Measurements from ENCODE around the gene EEFSEC.

Gene EEFSEC

GRCh38 chr3:128339491-128340012 is 186.3 kb downstream of the EEFSEC start:
- Histone ChIP-seq H3K27me3 (ENCODE audit: insufficient read depth, poor library complexity, severe bottlenecking) (no peaks in the 10 kb centered on the region), H3K27ac (replicated peaks) (no peak overlapping the region), H3K4me3 (replicated peaks; ENCODE audit: insufficient read depth, low read length) (no peak overlapping the region)
- DNase-seq (ENCODE audit: low read depth in 1 of 2, low spot score in 1 of 2), result no peak
- TF ChIP-seq GABPA (IDR thresholded peaks at IDR 0.05; ENCODE audit: low read depth) (no peak), SPI1 (IDR thresholded peaks at IDR 0.05; ENCODE audit: borderline replicate concordance, low read depth) (no peak), REST (IDR thresholded peaks at IDR 0.05; ENCODE audit: insufficient replicate concordance, low read depth) (no peak), CTCF (IDR thresholded peaks at IDR 0.05; ENCODE audit: insufficient read depth, low read length) (no peak), POLR2AphosphoS5 (IDR thresholded peaks at IDR 0.05; ENCODE audit: low read depth) (no peak)

GRCh38 chr3:128340198-128340903 is 187.1 kb downstream of the EEFSEC start:
- Histone ChIP-seq H3K27me3 (ENCODE audit: insufficient read depth, poor library complexity, severe bottlenecking) (no peaks in the 10 kb centered on the region), H3K27ac (replicated peaks) (no peak overlapping the region), H3K4me3 (replicated peaks; ENCODE audit: insufficient read depth, low read length) (no peak overlapping the region)
- TF ChIP-seq CTCF (IDR thresholded peaks at IDR 0.05; ENCODE audit: insufficient read depth, low read length), result no peak
- no peak for TF ChIP-seq REST (IDR thresholded peaks at IDR 0.05; ENCODE audit: insufficient replicate concordance, low read depth)
- no peak for TF ChIP-seq POLR2AphosphoS5 (IDR thresholded peaks at IDR 0.05; ENCODE audit: low read depth)
- TF ChIP-seq GABPA (IDR thresholded peaks at IDR 0.05; ENCODE audit: low read depth), result no peak
- no peak for TF ChIP-seq SPI1 (IDR thresholded peaks at IDR 0.05; ENCODE audit: borderline replicate concordance, low read depth)
- DNase-seq (ENCODE audit: low read depth in 1 of 2, low spot score in 1 of 2), result no peak

- TF ChIP-seq POLR2AphosphoS5 (IDR thresholded peaks at IDR 0.05; ENCODE audit: low read depth) (no peak), REST (IDR thresholded peaks at IDR 0.05; ENCODE audit: insufficient replicate concordance, low read depth) (no peak), SPI1 (IDR thresholded peaks at IDR 0.05; ENCODE audit: borderline replicate concordance, low read depth) (no peak), GABPA (IDR thresholded peaks at IDR 0.05; ENCODE audit: low read depth) (no peak), CTCF (IDR thresholded peaks at IDR 0.05; ENCODE audit: insufficient read depth, low read length) (no peak)
- no peak for DNase-seq (ENCODE audit: low read depth in 1 of 2, low spot score in 1 of 2)
- Histone ChIP-seq H3K4me3 (replicated peaks; ENCODE audit: insufficient read depth, low read length) (no peak overlapping the region), H3K27ac (replicated peaks) (no peak overlapping the region), H3K27me3 (ENCODE audit: insufficient read depth, poor library complexity, severe bottlenecking) (no peaks in the 10 kb centered on the region)
Observed at GRCh38 chr3:128340904-128341555, 187.7 kb downstream of the EEFSEC start.

Measured in HL-60 (cell line).